MM.1S (cell line): ENCODE data around the gene AP3B1.
A peak's percentile ranks its signal among the peaks of the same experiment; 100 is the strongest.

Source experiments
- DNase-seq: peaks from one replicate; pipeline ENCODE4 v3.0.0-alpha.2; 2015
- H2AFZ ChIP-seq: fragments of 300-600 bp; sonication (generic); 2 replicates; pipeline ENCODE4 v1.6.0; 2016; ENCODE audit warnings: antibody characterized with exemption, low read length
- H3F3A ChIP-seq: fragments of 300-600 bp; sonication (generic); 2 replicates; pipeline ENCODE4 v1.6.1; 2016; ENCODE audit warnings: mild to moderate bottlenecking, antibody characterized with exemption, low read length, moderate library complexity, mixed read lengths; ENCODE audit not compliant: insufficient read depth
- H3K27ac ChIP-seq: fragments of 300-600 bp; sonication (generic); 2 replicates; pipeline ENCODE4 v1.5.1; 2016; ENCODE audit warnings: mild to moderate bottlenecking, low read length
- H3K27me3 ChIP-seq: fragments of 300-600 bp; sonication (generic); replicated peaks from 2 replicates; pipeline ENCODE4 v1.6.0; 2016; ENCODE audit warnings: low read length; ENCODE audit not compliant: insufficient read depth
- H3K36me3 ChIP-seq: fragments of 300-600 bp; sonication (generic); replicated peaks from 2 replicates; pipeline ENCODE4 v1.6.1; 2016; ENCODE audit warnings: mild to moderate bottlenecking, low read length, mixed read lengths; ENCODE audit not compliant: insufficient read depth
- H3K4me1 ChIP-seq: fragments of 300-600 bp; sonication (generic); 2 replicates; pipeline ENCODE4 v1.6.1; 2016; ENCODE audit warnings: low read length, mixed read lengths
- H3K4me2 ChIP-seq: fragments of 300-600 bp; sonication (generic); 2 replicates; pipeline ENCODE4 v1.6.0; 2016; ENCODE audit warnings: low read depth, low read length
- H3K4me3 ChIP-seq: fragments of 300-600 bp; sonication (generic); 2 replicates; pipeline ENCODE4 v1.5.1; 2016; ENCODE audit warnings: low read length, mixed read lengths
- H3K79me2 ChIP-seq: fragments of 300-600 bp; sonication (generic); 2 replicates; pipeline ENCODE4 v1.6.1; 2016; ENCODE audit warnings: mixed run types, low read length, mixed read lengths
- H3K9ac ChIP-seq: fragments of 300-600 bp; sonication (generic); 2 replicates; pipeline ENCODE4 v1.6.1; 2016; ENCODE audit warnings: low read length, mixed read lengths
- H3K9me2 ChIP-seq: fragments of 300-600 bp; sonication (generic); replicated peaks from 2 replicates; pipeline ENCODE4 v1.6.1; 2016; ENCODE audit warnings: mild to moderate bottlenecking, low read length, mixed read lengths; ENCODE audit not compliant: insufficient read depth
- H3K9me3 ChIP-seq: fragments of 300-600 bp; sonication (generic); replicated peaks from 2 replicates; pipeline ENCODE4 v1.6.1; 2016; ENCODE audit warnings: mild to moderate bottlenecking, low read length, mixed read lengths; ENCODE audit not compliant: insufficient read depth
- H4K20me1 ChIP-seq: fragments of 300-600 bp; sonication (generic); 2 replicates; pipeline ENCODE4 v1.6.1; 2016; ENCODE audit warnings: mild to moderate bottlenecking, low read length, moderate library complexity, mixed read lengths; ENCODE audit not compliant: insufficient read depth
- CTCF ChIP-seq: fragments of 300-600 bp; sonication (generic); IDR thresholded peaks from 2 replicates; pipeline ENCODE4 v1.5.1; 2016; ENCODE audit warnings: antibody characterized with exemption, low read length, mixed read lengths
- EZH2 ChIP-seq: fragments of 300-600 bp; sonication (generic); optimal IDR thresholded peaks from 2 replicates; pipeline ENCODE3; 2017; ENCODE audit warnings: low read depth, mild to moderate bottlenecking, antibody characterized with exemption, low read length, mixed read lengths
- EZH2phosphoT487 ChIP-seq: fragments of 300-600 bp; sonication (generic); IDR thresholded peaks from 2 replicates; pipeline ENCODE4 v1.6.1; 2018; ENCODE audit warnings: antibody characterized with exemption, low read length

The AP3B1 gene

GRCh38 chr5:78224358-78224757, 70.1 kb downstream of the AP3B1 start:
- no peaks in the 10 kb centered on the region for H3K79me2 ChIP-seq
- no peak overlapping the region for H3K9ac ChIP-seq
- H3K9me2 ChIP-seq: no peaks in the 10 kb centered on the region
- H3K4me3 ChIP-seq: no peak overlapping the region
- no peak for DNase-seq
- no peaks in the 10 kb centered on the region for H3K27me3 ChIP-seq
- H3K4me2 ChIP-seq: no peak overlapping the region
- H3K9me3 ChIP-seq: no peaks in the 10 kb centered on the region
- peaks cover 3% of the 10 kb centered on the region; the same call in 1 of the 2 replicates for H3K36me3 ChIP-seq
- TF ChIP-seq EZH2phosphoT487: no peak
- no peak for TF ChIP-seq CTCF
- TF ChIP-seq EZH2: no peak
- no peak overlapping the region for H2AFZ ChIP-seq
- no peaks in the 10 kb centered on the region for H3K4me1 ChIP-seq
- H4K20me1 ChIP-seq: no peaks in the 10 kb centered on the region
- no peak overlapping the region for H3K27ac ChIP-seq
- peaks cover 7% of the 10 kb centered on the region for H3F3A ChIP-seq

DNA sequence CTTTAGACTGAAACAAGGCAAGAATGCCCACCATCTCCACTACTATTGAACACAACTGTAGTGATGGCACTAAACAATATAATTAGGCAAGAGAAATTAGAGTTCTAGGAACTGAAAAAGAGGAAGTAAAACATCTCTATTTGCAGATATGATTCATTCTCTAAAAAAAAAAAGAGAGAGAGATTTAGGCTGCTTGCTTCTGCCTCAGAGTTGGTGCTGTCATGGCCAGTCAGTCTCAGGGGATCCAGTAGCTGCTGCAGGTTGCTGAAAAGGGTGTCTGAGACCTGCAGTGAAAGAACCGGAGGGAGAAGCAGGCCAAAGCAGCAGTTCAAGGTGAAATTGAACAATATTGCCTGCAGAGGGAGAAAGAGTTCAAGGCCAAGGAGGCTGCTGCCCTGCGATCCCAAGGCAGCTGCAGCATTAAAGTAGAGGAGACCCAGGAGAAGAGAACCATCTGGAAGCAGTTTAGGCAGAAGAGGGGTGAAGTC, 72.5 kb downstream of the AP3B1 start:
- Histone ChIP-seq H4K20me1 (no peaks in the 10 kb centered on the region), H3K9me2 (no peaks in the 10 kb centered on the region), H2AFZ (no peak overlapping the region), H3K27ac (peak overlapping the region; percentile 37; the same call in 1 of the 2 replicates), H3K9me3 (no peaks in the 10 kb centered on the region), H3K4me1 (no peaks in the 10 kb centered on the region), H3K79me2 (no peaks in the 10 kb centered on the region), H3K4me2 (peak overlapping the region; percentile 28; the same call in 1 of the 2 replicates), H3K9ac (no peak overlapping the region), H3F3A (peaks cover 7% of the 10 kb centered on the region), H3K36me3 (peaks cover 3% of the 10 kb centered on the region; the same call in 1 of the 2 replicates), H3K4me3 (no peak overlapping the region), H3K27me3 (no peaks in the 10 kb centered on the region)
- TF ChIP-seq EZH2: no peak
- peak; percentile 46 for TF ChIP-seq CTCF
- no peak for TF ChIP-seq EZH2phosphoT487
- peak; percentile 54 for DNase-seq

DNA sequence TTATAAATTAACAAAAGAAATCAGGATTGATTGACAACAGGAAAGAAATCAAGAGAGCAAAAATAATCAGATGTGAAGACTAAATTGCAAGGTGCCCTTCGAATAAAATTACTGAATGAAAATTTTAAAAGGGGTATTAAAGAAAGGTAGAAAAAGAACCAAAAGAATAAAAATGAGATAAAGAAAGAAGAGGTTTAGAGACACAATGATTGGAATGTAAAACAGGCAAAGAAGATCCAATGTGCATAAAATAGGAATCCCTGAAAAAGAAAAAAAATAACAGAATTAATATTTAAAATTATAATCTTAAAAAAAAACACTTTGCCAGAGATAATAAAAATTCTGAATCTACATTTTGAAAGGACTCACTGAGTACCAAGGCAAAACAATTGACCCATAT, 73.0 kb downstream of the AP3B1 start:
- peaks cover 7% of the 10 kb centered on the region for H3F3A ChIP-seq
- TF ChIP-seq CTCF: no peak
- TF ChIP-seq EZH2phosphoT487: no peak
- no peak for TF ChIP-seq EZH2
- no peaks in the 10 kb centered on the region for H3K9me3 ChIP-seq
- no peaks in the 10 kb centered on the region for H4K20me1 ChIP-seq
- peaks cover 3% of the 10 kb centered on the region; the same call in 1 of the 2 replicates for H3K36me3 ChIP-seq
- no peaks in the 10 kb centered on the region for H3K9me2 ChIP-seq
- no peak overlapping the region for H3K9ac ChIP-seq
- H3K4me3 ChIP-seq: no peak overlapping the region
- DNase-seq: no peak
- H3K79me2 ChIP-seq: no peaks in the 10 kb centered on the region
- H3K4me2 ChIP-seq: no peak overlapping the region
- peak overlapping the region; percentile 37; the same call in 1 of the 2 replicates for H3K27ac ChIP-seq
- no peak overlapping the region for H2AFZ ChIP-seq
- no peaks in the 10 kb centered on the region for H3K4me1 ChIP-seq
- no peaks in the 10 kb centered on the region for H3K27me3 ChIP-seq
